Adrenal gland (tissue), 5 donors: ENCODE data around the gene FRK.

Experiments
- POLR2A ChIP-seq, 2 donors: fragments of 450-650 bp; IDR thresholded peaks; one replicate each; pipeline ENCODE4 v1.6.1; 2017; ENCODE audit warnings: antibody characterized with exemption in 2 of 2, mild to moderate bottlenecking in 2 of 2, moderate library complexity in 1 of 2
- TF ChIP-seq, protein P1 (sequence below), 6 experiments: fragments of 450-650 bp in 4 of 6; fragments of 200-600 bp in 2 of 6; sonication (generic) in 1 of 6; IDR thresholded peaks; 1 replicate in 5 of 6; 2 replicates in 1 of 6; pipeline versions ENCODE4 v1.5.1 to v1.8.0; 2016 to 2021; ENCODE audit warnings: antibody characterized with exemption in 6 of 6, mild to moderate bottlenecking in 2 of 6, moderate library complexity in 1 of 6
- donor health status: DM: no; HTN: no; CAD: no.

DNA sequence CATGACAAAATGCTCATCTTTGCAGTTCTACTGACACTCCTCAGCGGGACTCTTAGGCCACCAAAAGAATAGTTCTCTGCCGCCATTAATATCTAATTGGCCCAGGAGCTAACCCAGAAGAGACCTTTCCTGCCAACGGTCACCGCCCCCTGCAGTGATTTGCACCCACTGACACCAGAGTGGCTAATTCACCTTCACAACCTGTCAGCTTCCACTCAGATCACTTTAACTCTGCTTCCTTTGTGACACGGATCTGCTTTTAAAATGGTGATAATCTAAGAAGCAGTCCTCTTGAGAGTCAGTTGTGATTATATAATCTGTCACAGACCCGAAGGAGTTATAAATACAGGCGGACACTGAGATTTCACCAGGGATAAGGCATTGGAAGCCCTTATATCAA, 172.8 kb downstream of the FRK start:
- TF ChIP-seq, protein P1, sequence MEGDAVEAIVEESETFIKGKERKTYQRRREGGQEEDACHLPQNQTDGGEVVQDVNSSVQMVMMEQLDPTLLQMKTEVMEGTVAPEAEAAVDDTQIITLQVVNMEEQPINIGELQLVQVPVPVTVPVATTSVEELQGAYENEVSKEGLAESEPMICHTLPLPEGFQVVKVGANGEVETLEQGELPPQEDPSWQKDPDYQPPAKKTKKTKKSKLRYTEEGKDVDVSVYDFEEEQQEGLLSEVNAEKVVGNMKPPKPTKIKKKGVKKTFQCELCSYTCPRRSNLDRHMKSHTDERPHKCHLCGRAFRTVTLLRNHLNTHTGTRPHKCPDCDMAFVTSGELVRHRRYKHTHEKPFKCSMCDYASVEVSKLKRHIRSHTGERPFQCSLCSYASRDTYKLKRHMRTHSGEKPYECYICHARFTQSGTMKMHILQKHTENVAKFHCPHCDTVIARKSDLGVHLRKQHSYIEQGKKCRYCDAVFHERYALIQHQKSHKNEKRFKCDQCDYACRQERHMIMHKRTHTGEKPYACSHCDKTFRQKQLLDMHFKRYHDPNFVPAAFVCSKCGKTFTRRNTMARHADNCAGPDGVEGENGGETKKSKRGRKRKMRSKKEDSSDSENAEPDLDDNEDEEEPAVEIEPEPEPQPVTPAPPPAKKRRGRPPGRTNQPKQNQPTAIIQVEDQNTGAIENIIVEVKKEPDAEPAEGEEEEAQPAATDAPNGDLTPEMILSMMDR (IDR thresholded peaks at IDR 0.05), result no peak
- TF ChIP-seq POLR2A (IDR thresholded peaks at IDR 0.05), result no peak
